Upper lobe of left lung (tissue), 4 donors: ENCODE results near the gene SARDH.

Experiments
- EP300 ChIP-seq, 4 donors: sonication (generic); formaldehyde crosslinking; IDR thresholded peaks; one replicate each; pipeline ENCODE4 v1.5.1; 2017; ENCODE audit warnings: antibody characterized with exemption in 4 of 4, control low read depth in 2 of 4
- POLR2A ChIP-seq, 4 donors: fragments of 450-650 bp; IDR thresholded peaks; one replicate each; pipeline ENCODE4 v1.5.1; 2016 to 2017; ENCODE audit warnings: antibody characterized with exemption in 4 of 4, mild to moderate bottlenecking in 2 of 4
- TF ChIP-seq, protein P1 (sequence below), 6 experiments: fragments of 450-650 bp in 4 of 6; fragments of 200-600 bp in 2 of 6; sonication (generic) in 2 of 6; IDR thresholded peaks; one replicate each; pipeline ENCODE4 v1.5.1; 2016 to 2019; ENCODE audit warnings: antibody characterized with exemption in 6 of 6

- TF ChIP-seq, protein P1, sequence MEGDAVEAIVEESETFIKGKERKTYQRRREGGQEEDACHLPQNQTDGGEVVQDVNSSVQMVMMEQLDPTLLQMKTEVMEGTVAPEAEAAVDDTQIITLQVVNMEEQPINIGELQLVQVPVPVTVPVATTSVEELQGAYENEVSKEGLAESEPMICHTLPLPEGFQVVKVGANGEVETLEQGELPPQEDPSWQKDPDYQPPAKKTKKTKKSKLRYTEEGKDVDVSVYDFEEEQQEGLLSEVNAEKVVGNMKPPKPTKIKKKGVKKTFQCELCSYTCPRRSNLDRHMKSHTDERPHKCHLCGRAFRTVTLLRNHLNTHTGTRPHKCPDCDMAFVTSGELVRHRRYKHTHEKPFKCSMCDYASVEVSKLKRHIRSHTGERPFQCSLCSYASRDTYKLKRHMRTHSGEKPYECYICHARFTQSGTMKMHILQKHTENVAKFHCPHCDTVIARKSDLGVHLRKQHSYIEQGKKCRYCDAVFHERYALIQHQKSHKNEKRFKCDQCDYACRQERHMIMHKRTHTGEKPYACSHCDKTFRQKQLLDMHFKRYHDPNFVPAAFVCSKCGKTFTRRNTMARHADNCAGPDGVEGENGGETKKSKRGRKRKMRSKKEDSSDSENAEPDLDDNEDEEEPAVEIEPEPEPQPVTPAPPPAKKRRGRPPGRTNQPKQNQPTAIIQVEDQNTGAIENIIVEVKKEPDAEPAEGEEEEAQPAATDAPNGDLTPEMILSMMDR (IDR thresholded peaks at IDR 0.05): no peak
- TF ChIP-seq POLR2A (IDR thresholded peaks at IDR 0.05) (no peak), EP300 (IDR thresholded peaks at IDR 0.05) (no peak)
These were observed 122.5 kb downstream of the SARDH start for GRCh38 chr9:133615606-133616188.
